ENCODE measurements around the gene CFAP61.
A peak's percentile ranks its signal among the peaks of the same experiment; 100 is the strongest.
"Not testable (repeated sequence)": the region's sequence is repeated elsewhere in the genome, so short reads cannot be mapped to it uniquely, and the experiment has no call there.

Gene CFAP61

GRCh38 chr20:20095114-20095872 lies 43.0 kb downstream of the CFAP61 start:
- peak in 1 of 2 experiments; percentile 74 for DNase-seq

DNA sequence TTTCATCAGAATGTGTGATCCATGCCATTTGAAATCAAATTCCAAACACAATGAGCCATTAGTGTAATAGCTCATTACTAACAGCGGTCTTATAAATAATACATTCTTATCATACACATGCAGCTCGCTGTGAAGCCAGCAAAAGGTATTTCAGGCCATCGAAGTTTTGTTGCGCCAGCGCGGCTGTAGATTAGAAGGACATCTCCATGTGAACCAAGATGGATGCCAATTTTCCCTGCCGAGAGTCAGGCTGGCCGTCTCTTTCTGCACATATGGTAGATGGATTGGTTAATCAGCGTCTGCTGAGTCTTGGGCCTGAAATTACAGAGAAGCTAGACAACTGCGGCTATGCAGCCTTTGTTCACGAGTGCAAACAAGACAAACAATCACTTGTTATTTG lies 44.1 kb downstream of the CFAP61 start:
- DNase-seq: peak; percentile 66 to 90

DNA sequence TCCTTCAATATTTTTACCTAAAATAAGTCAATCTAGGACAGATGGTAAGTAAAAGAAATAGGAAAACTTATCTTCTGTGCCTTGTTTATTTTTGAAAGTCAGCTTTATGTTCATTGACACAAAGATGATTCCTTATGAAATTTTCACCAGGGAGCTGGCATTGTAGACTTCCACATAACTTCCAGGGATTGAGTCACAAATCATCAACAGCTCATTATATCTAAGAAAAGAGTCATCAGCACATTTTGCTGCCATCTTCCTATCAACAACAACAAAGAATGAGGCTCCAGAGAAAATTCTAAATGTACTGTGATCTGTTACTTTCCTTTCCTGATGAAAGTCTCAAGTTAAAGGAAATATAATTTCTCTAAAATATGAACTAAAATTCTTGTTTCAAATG lies 48.5 kb downstream of the CFAP61 start:
- DNase-seq: no peak

GRCh38 chr20:20102163-20102562 lies 49.8 kb downstream of the CFAP61 start:
- no peak for DNase-seq

DNA sequence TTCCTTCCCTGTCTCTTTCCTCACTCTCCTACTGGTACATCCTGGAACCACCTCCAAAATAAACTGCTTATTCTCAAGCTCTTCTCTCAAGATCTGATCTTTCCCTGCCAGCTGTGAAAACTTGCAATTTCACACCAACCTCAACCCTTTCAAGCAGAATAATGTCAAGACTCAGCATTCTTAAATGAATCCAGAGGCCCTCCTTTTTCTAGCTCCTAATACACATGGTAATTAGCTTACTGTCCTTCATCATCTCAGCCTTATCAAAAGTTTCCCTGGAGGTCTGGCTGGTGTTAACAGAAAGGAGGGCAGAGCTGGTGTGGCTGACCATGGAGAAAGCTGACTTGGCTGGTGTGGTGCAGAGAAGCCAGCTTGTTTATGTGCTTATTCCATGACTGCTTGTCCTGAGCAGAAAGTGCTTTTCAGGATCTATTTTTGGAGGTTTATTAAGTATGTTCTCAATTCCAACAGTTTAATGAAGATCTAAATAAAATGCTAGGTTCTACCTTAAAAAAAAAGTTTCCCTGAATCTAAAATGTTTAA lies 50.5 kb downstream of the CFAP61 start:
- DNase-seq: no peak

GRCh38 chr20:20103486-20103885 lies 51.2 kb downstream of the CFAP61 start:
- no peak for DNase-seq

DNA sequence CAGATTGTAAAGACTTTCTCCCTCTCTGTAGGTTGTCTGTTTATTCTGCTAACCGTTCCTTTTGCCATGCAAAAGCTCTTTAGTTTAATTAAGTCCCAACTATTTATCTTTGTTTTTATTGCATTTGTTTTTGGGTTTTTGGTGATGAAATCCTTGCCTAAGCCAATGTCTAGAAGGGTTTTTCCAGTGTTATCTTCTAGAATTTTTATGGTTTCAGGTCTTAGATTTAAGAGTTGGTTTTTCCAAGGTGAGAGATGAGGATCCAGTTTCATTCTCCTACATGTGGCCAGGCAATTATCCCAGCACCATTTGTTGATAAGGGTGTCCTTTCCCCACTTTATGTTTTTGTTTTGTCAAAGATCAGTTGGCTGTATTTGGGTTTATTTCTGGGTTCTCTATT lies 70.9 kb downstream of the CFAP61 start:
- not testable (repeated sequence) for DNase-seq

GRCh38 chr20:20130399-20130798 lies 78.1 kb downstream of the CFAP61 start:
- DNase-seq: peak in 1 of 2 experiments; percentile 46

DNA sequence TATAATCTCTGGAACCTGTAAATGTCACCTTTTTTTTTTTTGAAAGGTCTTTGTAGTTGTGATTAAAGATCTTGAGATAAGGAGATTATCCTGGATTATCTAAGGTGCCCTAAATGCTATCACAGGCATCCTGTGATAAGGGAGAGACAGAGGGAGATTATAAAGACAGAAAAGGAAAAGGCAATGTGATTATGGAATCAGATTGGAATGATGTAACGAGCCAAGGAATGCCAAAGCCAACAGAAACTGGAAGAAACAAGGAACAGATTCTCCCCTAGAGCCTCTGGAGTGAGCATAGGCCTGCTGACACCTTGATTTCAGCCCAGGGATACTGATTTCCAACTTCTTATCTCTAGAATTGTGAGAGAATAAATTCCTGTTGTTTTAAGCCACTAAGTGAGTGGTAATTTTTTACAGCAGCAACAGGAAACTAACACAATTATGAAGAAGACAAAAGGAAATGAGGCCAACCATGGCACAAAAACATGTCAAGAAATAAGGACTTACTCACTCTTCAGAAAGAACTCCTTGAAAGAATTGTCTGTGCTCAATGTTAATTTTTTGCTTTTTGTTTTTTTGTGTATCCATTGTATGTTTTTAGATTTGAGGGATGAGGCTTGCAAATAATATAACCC lies 82.7 kb downstream of the CFAP61 start:
- no peak for DNase-seq

DNA sequence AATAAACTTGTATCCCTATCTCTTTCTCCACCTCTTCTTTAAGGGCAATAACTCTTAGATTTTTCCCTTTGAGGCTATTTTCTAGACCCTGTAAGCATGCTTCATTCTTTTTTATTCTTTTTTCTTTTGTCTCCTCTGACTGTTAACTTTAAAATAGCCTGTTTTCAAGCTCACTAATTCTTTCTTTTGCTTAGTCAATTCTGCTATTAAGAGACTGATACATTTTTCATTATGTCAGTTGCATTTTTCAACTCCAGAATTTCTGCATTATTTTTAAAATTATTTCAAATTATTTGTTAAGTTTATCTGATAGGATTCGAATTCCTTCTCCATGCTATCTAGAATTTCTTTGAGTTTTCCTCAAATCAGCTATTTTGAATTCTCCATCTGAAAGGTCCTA lies 84.0 kb downstream of the CFAP61 start:
- no peak for DNase-seq

DNA sequence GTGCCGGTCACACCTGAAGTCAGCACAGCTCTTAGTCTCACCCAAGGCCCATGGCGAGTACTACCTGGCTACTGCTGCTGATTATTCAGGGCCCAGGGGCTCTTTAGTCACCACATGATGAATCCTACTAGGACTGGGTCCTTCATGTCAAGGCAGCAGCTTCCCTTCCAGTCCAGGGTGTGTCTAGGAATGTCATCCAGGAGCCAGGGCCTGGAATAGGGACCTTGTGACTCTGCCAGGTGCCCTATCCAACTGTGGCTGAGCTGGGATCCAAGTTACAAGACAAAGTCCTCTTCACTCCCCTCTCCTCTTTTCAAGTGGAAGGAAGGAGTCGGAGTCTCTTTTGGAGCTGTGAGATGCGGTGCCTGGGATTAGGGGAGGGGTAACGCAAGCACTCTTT lies 85.5 kb downstream of the CFAP61 start:
- no peak for DNase-seq

GRCh38 chr20:20138301-20139064 lies 86.2 kb downstream of the CFAP61 start:
- no peak for DNase-seq

GRCh38 chr20:20139403-20139802 lies 87.1 kb downstream of the CFAP61 start:
- no peak for DNase-seq

- DNase-seq: no peak
Observed at GRCh38 chr20:20143165-20143564, 90.8 kb downstream of the CFAP61 start.

DNA sequence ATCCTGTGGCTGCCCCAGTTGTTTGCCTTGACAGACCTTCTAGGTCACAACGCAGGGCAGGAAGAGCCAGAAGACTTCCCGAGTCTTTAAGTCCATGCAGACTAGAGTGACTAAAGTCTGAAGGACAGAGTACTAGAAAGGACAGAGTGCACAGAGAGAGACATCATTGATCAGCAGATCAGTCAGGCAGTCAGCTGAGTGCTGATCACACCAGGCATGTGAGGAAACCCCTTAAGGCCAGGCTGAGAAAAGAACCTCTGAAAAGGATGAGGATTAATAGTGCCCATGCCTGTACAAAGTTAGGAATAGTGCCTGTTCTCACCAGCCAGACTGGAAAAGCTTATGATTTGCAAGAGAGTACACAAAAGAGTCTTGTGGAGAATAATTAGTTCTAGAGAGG lies 91.3 kb downstream of the CFAP61 start:
- DNase-seq: no peak

DNA sequence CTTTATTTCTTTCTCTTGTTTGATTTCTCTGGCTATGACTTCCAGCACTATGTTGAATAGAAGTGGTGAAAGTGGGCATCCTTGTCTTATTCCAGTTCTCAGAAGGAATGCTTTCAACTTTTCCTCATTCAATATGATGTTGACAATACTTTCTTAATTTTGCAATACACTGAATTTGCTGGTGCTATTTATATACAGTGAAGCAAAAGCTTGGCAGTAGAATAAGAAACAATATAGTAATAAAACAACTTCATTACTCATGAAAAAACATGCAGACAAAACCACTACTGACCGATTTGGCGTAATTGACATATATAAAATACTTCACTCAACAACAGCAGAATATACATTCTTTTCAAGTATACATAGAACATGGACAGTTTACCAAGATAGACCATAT lies 96.4 kb downstream of the CFAP61 start:
- DNase-seq: no peak

GRCh38 chr20:20150241-20150640 lies 97.9 kb downstream of the CFAP61 start:
- no peak for DNase-seq

GRCh38 chr20:20160520-20160919 lies 108.2 kb downstream of the CFAP61 start:
- no peak for DNase-seq

GRCh38 chr20:20161611-20162010 lies 109.3 kb downstream of the CFAP61 start:
- no peak for DNase-seq

DNA sequence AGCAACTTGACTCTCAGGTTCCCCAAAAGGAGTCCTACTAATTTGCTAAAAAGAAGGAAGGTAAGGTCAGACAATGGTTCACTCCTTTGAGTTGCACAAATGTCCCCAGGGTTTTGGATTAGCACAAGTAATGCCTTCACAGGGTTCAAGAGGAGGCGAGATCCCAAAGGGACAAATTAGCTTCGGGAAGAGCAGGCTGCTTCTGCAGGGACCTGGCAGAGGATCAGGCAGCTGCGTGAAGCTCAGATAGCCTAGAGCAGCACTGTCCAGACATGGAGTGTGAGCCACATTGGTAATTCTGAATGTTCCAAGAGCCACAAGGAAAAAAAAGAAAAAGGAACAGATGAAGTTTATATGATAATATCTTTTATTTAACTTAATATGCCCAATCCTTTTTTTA lies 115.4 kb downstream of the CFAP61 start:
- DNase-seq: peak in 1 of 2 experiments; percentile 18

DNA sequence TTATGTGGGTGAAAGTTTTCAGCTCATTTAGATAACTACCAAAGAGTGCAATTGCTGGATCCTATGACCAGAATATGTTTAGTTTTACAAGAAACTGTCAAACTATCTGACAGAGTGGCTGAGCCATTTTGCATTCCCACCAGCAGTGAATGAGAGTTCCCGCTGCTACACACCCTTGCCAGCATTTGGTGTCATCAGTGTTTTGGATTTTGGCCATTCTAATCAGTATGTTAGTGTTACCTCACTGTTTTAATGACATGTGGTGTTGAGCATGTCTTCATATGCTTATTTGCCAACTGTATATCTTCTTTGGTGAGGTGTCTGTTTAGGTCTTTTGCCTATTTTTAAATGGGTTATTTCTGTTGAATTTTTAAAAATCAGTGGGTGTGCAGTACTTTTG lies 120.9 kb downstream of the CFAP61 start:
- peak in 1 of 2 experiments; percentile 67 for DNase-seq

- no peak for DNase-seq
Observed at GRCh38 chr20:20174089-20174835, 121.9 kb downstream of the CFAP61 start.

- DNase-seq: no peak
Observed at GRCh38 chr20:20181322-20181721, 129.0 kb downstream of the CFAP61 start.

Measured in NCI-H446 (cell line).